GM12801 (cell line): Measurements from ENCODE around the gene CDKN1C.

Experiments
- CTCF ChIP-seq: IDR thresholded peaks from one replicate; pipeline ENCODE4 v1.5.1; 2011; ENCODE audit warnings: control low read depth; ENCODE audit not compliant: insufficient read length; ENCODE audit errors: extremely low read depth

The CDKN1C gene

GRCh38 chr11:2886936-2887335, 1.4 kb upstream of the CDKN1C start:
- TF ChIP-seq CTCF: no peak

- TF ChIP-seq CTCF: no peak
Observed at GRCh38 chr11:2886191-2886894, 768 bp upstream of the CDKN1C start.

GRCh38 chr11:2885017-2885677, 428 bp downstream of the CDKN1C start:
- TF ChIP-seq CTCF: no peak

- no peak for TF ChIP-seq CTCF
Observed at GRCh38 chr11:2883979-2884815, 1.4 kb downstream of the CDKN1C start.

- no peak for TF ChIP-seq CTCF
Observed at GRCh38 chr11:2883640-2883978, 2.0 kb downstream of the CDKN1C start.

- TF ChIP-seq CTCF: no peak
Observed at GRCh38 chr11:2882396-2883110, 3.0 kb downstream of the CDKN1C start.

GRCh38 chr11:2881981-2882375, 3.6 kb downstream of the CDKN1C start:
- no peak for TF ChIP-seq CTCF
